Measurements from ENCODE around the gene PMM2.
A peak's percentile ranks its signal among the peaks of the same experiment; 100 is the strongest.

PMM2 gene

GRCh38 chr16:8853611-8854010, 56.0 kb downstream of the PMM2 start:
- no peak for DNase-seq

DNA sequence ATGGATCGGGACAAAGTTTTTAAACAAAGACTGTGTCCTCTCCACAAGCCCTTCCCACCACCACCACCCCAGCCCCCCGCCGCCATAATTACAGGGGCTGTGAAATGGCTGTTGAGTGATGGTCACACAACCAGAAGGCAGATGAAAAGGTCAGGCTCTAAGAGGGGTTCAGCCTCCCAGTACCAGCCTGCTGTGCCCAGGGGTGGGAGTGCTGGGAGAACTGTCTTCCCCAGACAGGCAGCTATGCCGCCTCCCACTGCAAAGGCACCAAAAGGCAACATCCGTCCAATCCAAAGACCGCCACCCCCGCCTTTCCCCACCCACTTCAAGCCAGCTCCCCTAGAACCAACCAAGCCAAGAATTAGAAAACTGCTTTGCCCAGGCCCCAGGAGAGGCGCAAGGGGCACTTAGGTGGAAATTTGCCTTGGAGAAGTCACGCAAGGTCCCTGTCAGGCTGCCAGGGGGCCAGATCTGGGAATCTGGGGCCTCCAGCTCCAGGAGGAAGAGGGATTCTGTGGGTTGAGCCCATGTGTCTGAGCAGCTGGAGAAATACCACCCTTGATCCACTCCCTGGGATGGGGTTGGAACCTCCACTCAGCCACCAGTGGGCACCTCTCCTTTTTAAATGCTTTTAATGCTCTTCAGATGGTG, 56.8 kb downstream of the PMM2 start:
- DNase-seq, result no peak

DNA sequence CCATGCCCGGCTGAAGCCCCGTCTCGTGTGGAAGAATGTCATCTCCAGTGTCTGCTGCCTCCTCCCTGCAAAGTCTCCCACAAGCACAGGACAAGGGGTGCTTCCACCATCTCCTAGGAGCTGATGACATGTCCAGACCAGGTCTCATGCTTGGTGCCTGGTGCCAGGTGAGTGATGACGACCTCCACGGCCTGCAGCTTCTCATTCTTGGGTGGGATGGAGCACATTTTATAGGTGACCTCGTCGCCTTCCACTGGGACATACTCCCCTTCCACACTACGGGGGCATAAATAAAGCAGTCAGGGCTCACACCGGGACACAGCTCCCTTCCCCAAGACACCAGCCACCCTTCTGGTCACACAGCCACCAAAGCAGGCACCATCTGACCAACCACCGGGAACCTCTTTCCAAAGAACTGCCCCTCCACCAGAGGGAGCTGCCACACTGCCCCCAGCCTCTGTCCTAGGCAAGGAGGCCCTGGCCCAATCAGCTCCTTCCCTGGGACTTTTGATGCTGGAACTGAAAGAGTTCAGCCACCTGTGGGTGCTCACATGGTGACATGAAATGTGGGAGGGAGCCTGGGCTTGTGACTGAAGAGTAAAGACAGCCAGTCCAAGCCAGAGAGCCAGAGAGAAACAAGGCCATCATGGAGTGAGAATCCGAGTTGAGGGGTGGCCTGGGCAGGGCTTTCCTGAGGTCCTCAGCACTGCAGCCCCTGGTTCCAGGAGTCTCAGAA, 57.6 kb downstream of the PMM2 start:
- DNase-seq, result no peak

- DNase-seq, result no peak
Observed at GRCh38 chr16:8855972-8856371, 58.3 kb downstream of the PMM2 start.

DNA sequence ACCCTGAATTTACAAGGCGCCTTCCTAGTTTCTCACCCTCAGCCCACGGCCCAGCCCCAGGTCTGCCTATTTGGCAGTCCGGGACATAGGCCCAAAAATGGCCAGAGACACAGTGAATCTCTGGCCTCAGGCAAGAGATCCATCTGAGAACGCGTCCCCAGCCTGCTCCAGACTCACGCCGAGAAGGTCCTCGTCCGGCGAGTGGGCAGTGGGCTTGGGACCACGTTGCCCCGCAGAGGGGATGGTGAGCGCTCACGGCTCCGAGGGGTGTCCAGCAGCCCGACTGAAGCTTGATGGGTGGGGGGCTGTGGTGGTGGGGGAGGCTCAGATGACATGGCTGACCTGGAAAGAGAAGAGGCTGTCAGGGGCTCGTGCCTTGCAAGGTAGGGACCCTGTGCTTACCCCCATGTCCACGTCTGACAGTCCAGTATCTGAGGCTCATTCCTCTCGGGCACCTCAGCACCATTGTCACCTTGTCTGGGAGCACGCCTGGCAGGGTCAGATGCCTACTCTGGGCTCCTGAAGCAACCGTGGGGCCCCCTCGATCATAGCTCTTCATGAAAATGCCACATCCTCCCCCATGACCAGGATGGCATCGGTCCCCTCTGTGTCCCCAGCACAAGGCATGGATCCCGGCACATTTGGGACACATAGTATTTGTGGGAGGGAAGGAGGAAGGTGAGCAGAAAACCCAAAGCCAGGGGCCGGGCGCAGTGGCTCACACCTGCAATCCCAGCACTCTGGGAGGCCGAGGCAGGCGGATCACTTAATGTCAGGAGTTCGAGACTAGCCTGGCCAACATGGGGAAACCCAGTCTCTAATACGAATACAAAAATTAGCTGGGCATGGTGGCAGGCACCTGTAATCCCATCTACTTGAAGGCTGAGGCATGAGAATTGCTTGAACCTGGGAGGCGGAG, 61.6 kb downstream of the PMM2 start:
- DNase-seq, result no peak

DNA sequence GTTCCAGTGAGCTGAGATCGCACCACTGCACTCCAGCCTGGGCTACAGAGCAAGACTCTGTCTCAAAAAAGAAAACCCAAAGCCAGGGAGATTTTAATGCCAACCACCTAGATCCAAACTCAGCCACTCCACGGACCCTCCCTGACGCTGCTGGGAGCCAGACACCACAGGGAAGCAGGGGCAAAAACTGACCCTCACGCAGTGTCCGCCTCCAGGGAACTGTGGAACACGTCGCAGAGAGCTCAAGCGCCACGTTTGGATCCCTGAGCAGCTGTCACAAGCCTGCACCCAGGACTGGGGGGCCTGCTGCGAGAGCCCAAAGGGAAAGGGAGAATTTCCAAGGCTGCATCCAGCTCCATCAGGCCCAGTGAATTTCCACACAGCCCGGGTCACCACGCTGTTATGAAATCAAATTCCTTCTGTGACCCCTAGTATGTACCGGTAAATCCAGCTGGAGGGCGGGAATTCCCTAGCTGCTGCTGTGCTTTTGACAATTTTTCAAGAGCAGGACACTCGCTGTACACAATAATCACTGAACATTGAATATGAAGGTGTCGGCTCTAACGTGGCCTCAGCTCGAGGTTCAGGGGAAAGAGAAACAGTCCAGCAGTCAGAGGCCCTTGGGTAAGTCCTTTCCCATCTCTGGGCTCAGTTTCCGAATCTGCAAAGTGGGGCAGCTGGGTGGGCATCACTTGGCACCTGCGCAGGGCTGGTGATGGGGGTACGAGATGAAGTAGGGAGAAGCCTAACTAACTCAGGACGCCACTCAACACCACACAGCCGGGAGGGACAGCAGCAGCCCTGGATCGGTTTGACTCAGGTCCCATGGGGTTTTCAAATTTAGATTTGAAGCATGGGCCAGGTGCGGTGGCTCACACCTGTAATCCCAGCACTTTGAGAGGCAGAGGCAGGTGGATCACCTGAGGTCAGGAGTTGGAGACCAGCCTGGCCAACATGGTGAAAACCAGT, 62.6 kb downstream of the PMM2 start:
- DNase-seq, result no peak

GRCh38 chr16:8861563-8862308, 64.1 kb downstream of the PMM2 start:
- no peak for DNase-seq

GRCh38 chr16:8862309-8863130, 64.9 kb downstream of the PMM2 start:
- DNase-seq, result no peak

- DNase-seq, result no peak
Observed at GRCh38 chr16:8863594-8864424, 66.2 kb downstream of the PMM2 start.

GRCh38 chr16:8864480-8865110, 67.0 kb downstream of the PMM2 start:
- no peak for DNase-seq

GRCh38 chr16:8865145-8865882, 67.7 kb downstream of the PMM2 start:
- no peak for DNase-seq

- no peak for DNase-seq
Observed at GRCh38 chr16:8866118-8866883, 68.7 kb downstream of the PMM2 start.

DNA sequence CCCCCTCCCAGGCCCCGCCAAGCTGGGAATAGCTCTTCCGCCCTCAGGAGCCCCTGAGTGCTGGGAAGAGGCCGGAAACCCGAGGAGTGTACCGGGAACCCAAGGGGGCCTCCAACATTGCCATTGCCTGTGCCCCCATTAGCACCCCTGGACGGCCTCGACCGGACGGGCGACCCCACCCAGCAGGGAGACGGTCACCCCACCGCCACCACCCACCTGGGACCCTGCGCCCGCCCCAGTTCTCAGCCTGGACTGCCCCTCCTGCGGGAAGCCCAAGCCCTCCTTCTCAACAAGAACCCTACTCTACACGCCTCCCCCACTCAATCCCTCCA, 69.2 kb downstream of the PMM2 start:
- DNase-seq, result no peak

- peak; percentile 40 for DNase-seq
Observed at GRCh38 chr16:8867216-8867931, 69.7 kb downstream of the PMM2 start.

GRCh38 chr16:8867932-8868415, 70.3 kb downstream of the PMM2 start:
- no peak for DNase-seq

DNA sequence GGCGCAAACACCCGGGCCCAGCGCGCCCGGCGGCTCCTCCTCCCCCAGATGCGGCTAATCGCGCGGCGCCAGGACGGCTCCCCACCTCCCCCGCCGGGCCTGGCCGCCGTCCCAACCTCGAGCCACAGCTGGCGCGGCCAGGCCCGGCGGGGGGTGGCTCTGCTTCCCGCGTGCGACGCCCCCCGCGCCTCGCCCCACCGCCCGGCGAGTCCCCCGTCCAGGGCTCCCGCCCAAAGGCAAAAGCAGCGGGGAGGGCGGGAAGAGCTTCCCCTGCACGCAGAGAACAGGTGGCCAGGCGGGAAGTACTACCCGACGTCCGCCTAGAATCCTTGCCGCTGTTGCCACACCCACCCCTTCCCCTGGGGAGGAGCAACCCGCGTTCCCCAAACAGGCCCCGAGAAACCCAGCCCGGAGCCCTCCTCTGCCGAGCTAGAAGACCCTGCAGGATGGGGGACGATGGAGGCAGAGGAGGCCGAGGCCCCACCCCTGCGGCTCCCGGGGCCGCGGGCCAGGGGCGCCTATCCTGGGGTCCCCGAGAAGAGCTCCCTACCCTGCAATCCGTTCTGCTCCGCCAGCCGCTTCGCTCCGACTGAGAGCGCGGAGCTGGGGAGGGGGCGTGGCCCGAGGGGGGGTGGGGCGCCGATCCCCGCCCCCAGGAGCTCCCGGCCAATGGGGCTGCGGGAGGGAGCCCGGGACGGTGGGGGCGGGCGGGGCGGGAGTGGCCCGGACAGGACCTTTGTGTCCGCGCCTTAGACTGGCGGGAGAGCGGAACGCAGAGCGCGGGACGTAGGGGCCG, 71.0 kb downstream of the PMM2 start, which contains the start of gene CARHSP1:
TSS of gene CARHSP1 (minus strand) at position 591 of the 796 bp plus-strand sequence. CDS start 9,678 bp downstream, outside the sequence.
- DNase-seq, result peak; percentile 87
